ENCODE results near the gene PCTP.
A peak's percentile ranks its signal among the peaks of the same experiment; 100 is the strongest.

Gene PCTP

GRCh38 chr17:55750750-55751657, at the start of gene PCTP:
PCTP (plus strand) TSS chr17:55751051; CDS start chr17:55751104, 53 bp downstream.
- DNase-seq (ENCODE audit: low read depth in 2 of 2) = peak; percentile 77 to 88

GRCh38 chr17:55702150-55702549, 48.7 kb upstream of the PCTP start:
- DNase-seq (ENCODE audit: low read depth in 2 of 2) = no peak

GRCh38 chr17:55704401-55704800, 46.5 kb upstream of the PCTP start:
- no peak for DNase-seq (ENCODE audit: low read depth in 2 of 2)

- no peak for DNase-seq (ENCODE audit: low read depth in 2 of 2)
Observed at GRCh38 chr17:55705847-55706246, 45.0 kb upstream of the PCTP start.

- DNase-seq (ENCODE audit: low read depth in 2 of 2) = no peak
Observed at GRCh38 chr17:55706808-55707773, 43.8 kb upstream of the PCTP start.

- DNase-seq (ENCODE audit: low read depth in 2 of 2) = no peak
Observed at GRCh38 chr17:55708175-55708974, 42.5 kb upstream of the PCTP start.

- DNase-seq (ENCODE audit: low read depth in 2 of 2) = no peak
Observed at GRCh38 chr17:55709440-55709839, 41.4 kb upstream of the PCTP start.

GRCh38 chr17:55709984-55710383, 40.9 kb upstream of the PCTP start:
- no peak for DNase-seq (ENCODE audit: low read depth in 2 of 2)

GRCh38 chr17:55710410-55710809, 40.4 kb upstream of the PCTP start:
- DNase-seq (ENCODE audit: low read depth in 2 of 2) = no peak

GRCh38 chr17:55710829-55711496, 39.9 kb upstream of the PCTP start:
- DNase-seq (ENCODE audit: low read depth in 2 of 2) = no peak

- DNase-seq (ENCODE audit: low read depth in 2 of 2) = no peak
Observed at GRCh38 chr17:55717432-55717831, 33.4 kb upstream of the PCTP start.

- peak; percentile 38 to 52 for DNase-seq (ENCODE audit: low read depth in 2 of 2)
Observed at GRCh38 chr17:55717898-55718735, 32.7 kb upstream of the PCTP start.

GRCh38 chr17:55720919-55721836, 29.7 kb upstream of the PCTP start:
- no peak for DNase-seq (ENCODE audit: low read depth in 2 of 2)

GRCh38 chr17:55722016-55722736, 28.7 kb upstream of the PCTP start:
- no peak for DNase-seq (ENCODE audit: low read depth in 2 of 2)

GRCh38 chr17:55722742-55723487, 27.9 kb upstream of the PCTP start, which contains the start of gene TMEM100:
TMEM100 (minus strand) TSS chr17:55722864; CDS start chr17:55721070, 1,794 bp downstream.
- DNase-seq (ENCODE audit: low read depth in 2 of 2) = no peak

- no peak for DNase-seq (ENCODE audit: low read depth in 2 of 2)
Observed at GRCh38 chr17:55723488-55723848, 27.4 kb upstream of the PCTP start.

- no peak for DNase-seq (ENCODE audit: low read depth in 2 of 2)
Observed at GRCh38 chr17:55726440-55726839, 24.4 kb upstream of the PCTP start.

- DNase-seq (ENCODE audit: low read depth in 2 of 2) = no peak
Observed at GRCh38 chr17:55727275-55727674, 23.6 kb upstream of the PCTP start.

Data from stimulated activated CD8-positive, alpha-beta memory T cell treated with anti-CD3 and anti-CD28 coated beads, Interleukin-2, amount 100 ng/mL, for 48 hours (primary cell).